ENCODE measurements around the gene DAB1. TPM values are rescaled to one million over a fixed set of nuclear protein-coding genes. Genes with fewer than 3 reads are reported as not detected.
A peak's percentile ranks its signal among the peaks of the same experiment; 100 is the strongest.

DAB1 gene
- total RNA-seq, 1 donor from 2014 or later, result 14.6 TPM

DNA sequence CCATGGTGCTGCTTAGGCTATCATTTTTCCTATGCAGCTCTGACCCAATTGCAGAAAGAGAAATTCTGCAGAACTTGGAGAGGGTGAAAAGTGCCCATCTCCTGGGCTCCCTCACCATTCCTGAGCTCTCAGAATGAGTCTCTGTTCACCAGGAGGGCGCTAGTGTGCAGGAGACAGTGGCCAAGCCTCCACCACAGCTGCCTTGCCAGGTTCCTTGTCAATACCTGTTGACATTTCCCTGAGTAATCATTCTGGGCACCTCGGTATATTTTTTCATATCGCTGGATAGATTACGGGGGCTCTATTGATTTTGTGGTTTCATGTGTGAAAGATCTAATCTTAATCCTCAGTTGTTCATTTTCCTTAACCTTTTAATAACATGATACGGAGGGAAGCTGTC lies 445.0 kb downstream of the DAB1 start:
- peaks cover 2% of the 10 kb centered on the region for H3K27me3 Mint-ChIP-seq (ENCODE audit: insufficient read depth, low read depth)
- no peaks in the 10 kb centered on the region for H3K9me3 Mint-ChIP-seq
- H3K27ac Mint-ChIP-seq, result no peak overlapping the region
- H4K20me1 ChIP-seq (ENCODE audit: low read depth), result no peaks in the 10 kb centered on the region
- TF ChIP-seq EZH2phosphoT487 (IDR thresholded peaks at IDR 0.05) (no peak), EZH2 (IDR thresholded peaks at IDR 0.05) (no peak)
- TF ChIP-seq, protein P1, sequence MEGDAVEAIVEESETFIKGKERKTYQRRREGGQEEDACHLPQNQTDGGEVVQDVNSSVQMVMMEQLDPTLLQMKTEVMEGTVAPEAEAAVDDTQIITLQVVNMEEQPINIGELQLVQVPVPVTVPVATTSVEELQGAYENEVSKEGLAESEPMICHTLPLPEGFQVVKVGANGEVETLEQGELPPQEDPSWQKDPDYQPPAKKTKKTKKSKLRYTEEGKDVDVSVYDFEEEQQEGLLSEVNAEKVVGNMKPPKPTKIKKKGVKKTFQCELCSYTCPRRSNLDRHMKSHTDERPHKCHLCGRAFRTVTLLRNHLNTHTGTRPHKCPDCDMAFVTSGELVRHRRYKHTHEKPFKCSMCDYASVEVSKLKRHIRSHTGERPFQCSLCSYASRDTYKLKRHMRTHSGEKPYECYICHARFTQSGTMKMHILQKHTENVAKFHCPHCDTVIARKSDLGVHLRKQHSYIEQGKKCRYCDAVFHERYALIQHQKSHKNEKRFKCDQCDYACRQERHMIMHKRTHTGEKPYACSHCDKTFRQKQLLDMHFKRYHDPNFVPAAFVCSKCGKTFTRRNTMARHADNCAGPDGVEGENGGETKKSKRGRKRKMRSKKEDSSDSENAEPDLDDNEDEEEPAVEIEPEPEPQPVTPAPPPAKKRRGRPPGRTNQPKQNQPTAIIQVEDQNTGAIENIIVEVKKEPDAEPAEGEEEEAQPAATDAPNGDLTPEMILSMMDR (IDR thresholded peaks at IDR 0.05), result no peak
- H3K36me3 ChIP-seq, result no peaks in the 10 kb centered on the region
- H3K4me2 ChIP-seq, result no peak overlapping the region
- no peak for DNase-seq (ENCODE audit: low spot score)
- H3K27ac ChIP-seq, result no peak overlapping the region
- no peak overlapping the region for H3K9ac ChIP-seq
- no peaks in the 10 kb centered on the region for H3K4me1 ChIP-seq
- no peaks in the 10 kb centered on the region for H3K36me3 Mint-ChIP-seq
- H3K79me2 ChIP-seq (ENCODE audit: low read depth), result no peaks in the 10 kb centered on the region
- no peaks in the 10 kb centered on the region for H3K9me3 ChIP-seq (ENCODE audit: low read depth)
- H2AFZ ChIP-seq (replicated peaks), result no peak overlapping the region
- H3K4me3 ChIP-seq, result no peak overlapping the region
- H3K4me1 Mint-ChIP-seq, result no peaks in the 10 kb centered on the region
- no peaks in the 10 kb centered on the region for H3F3A ChIP-seq (ENCODE audit: low read depth)
- no peaks in the 10 kb centered on the region for H3K27me3 ChIP-seq
- no peak overlapping the region for H3K4me3 Mint-ChIP-seq

DNA sequence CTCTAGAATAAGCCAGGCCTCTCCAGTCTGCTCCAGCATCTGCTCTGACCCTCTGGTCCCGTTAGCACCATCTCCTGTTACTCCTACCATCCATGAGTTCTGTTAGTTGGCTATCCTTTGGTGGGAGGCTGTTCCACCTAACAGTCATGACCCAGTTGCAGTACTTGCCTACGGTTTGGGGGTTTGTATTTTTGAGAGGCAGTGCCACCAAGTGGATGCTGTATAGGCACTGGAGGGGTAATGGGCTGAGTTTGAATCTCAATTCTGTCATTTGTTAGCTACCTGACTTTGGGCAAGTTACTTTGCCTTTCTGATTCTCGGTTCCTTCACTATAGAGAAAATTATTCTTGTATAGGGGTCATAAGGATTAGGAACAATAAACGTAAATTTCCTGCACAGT lies 445.9 kb downstream of the DAB1 start:
- Mint-ChIP-seq H3K27me3 (ENCODE audit: insufficient read depth, low read depth) (peaks cover 2% of the 10 kb centered on the region), H3K4me3 (no peak overlapping the region), H3K9me3 (no peaks in the 10 kb centered on the region), H3K36me3 (no peaks in the 10 kb centered on the region), H3K4me1 (no peaks in the 10 kb centered on the region), H3K27ac (no peak overlapping the region)
- DNase-seq (ENCODE audit: low spot score), result no peak
- Histone ChIP-seq H3K27me3 (no peaks in the 10 kb centered on the region), H3K9me3 (ENCODE audit: low read depth) (no peaks in the 10 kb centered on the region), H3K4me1 (no peaks in the 10 kb centered on the region), H3K36me3 (no peaks in the 10 kb centered on the region), H3K79me2 (ENCODE audit: low read depth) (no peaks in the 10 kb centered on the region), H3K9ac (no peak overlapping the region), H3K4me3 (no peak overlapping the region), H3K4me2 (no peak overlapping the region), H2AFZ (replicated peaks) (no peak overlapping the region), H4K20me1 (ENCODE audit: low read depth) (no peaks in the 10 kb centered on the region), H3F3A (ENCODE audit: low read depth) (no peaks in the 10 kb centered on the region), H3K27ac (no peak overlapping the region)
- TF ChIP-seq EZH2 (IDR thresholded peaks at IDR 0.05), result no peak
- TF ChIP-seq, protein P1 (IDR thresholded peaks at IDR 0.05), result peak; percentile 10

DNA sequence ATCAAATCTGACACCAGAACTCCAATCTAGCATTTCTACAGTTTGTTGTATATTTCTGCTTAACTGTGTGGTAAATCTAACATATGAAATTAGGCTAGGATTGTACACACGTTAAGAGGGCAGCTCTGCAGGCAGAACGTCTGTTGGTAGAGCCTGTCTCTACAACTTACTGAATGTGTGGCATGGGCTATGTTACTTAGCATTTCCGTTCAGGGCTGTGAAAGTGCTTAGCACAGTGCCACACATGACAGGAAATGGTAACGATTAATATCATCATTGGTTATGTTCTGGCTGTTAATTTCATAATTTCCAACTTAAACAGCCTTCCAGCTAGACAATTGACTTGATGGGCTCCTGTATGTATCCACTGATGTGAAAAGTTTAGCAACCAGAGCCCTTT lies 448.4 kb downstream of the DAB1 start:
- Histone ChIP-seq H3K36me3 (no peaks in the 10 kb centered on the region), H2AFZ (replicated peaks) (no peak overlapping the region), H3K27me3 (no peaks in the 10 kb centered on the region), H4K20me1 (ENCODE audit: low read depth) (no peaks in the 10 kb centered on the region), H3K4me1 (peaks cover 4% of the 10 kb centered on the region), H3F3A (ENCODE audit: low read depth) (no peaks in the 10 kb centered on the region), H3K9me3 (ENCODE audit: low read depth) (no peaks in the 10 kb centered on the region), H3K4me2 (no peak overlapping the region), H3K79me2 (ENCODE audit: low read depth) (no peaks in the 10 kb centered on the region), H3K9ac (no peak overlapping the region), H3K27ac (no peak overlapping the region), H3K4me3 (no peak overlapping the region)
- Mint-ChIP-seq H3K36me3 (no peaks in the 10 kb centered on the region), H3K27me3 (ENCODE audit: insufficient read depth, low read depth) (peaks cover 2% of the 10 kb centered on the region), H3K27ac (no peak overlapping the region), H3K4me1 (no peaks in the 10 kb centered on the region), H3K4me3 (no peak overlapping the region), H3K9me3 (no peaks in the 10 kb centered on the region)
- TF ChIP-seq EZH2 (IDR thresholded peaks at IDR 0.05) (no peak), EZH2phosphoT487 (IDR thresholded peaks at IDR 0.05) (no peak)
- TF ChIP-seq, protein P1 (IDR thresholded peaks at IDR 0.05), result no peak
- DNase-seq (ENCODE audit: low spot score), result no peak

Data from neural progenitor cell (in vitro differentiated cells).